Activated CD8-positive, alpha-beta T cell treated with anti-CD3 and anti-CD28 coated beads for 36 hours (primary cell): ENCODE data around the gene PARD6G. TPM values are rescaled to one million over a fixed set of nuclear protein-coding genes. Genes with fewer than 3 reads are reported as not detected.

Experiments used
- ATAC-seq: fragments of 200-7000 bp; cut with Tn5 transposase; one replicate; pipeline ENCODE4 v1.10.0; 2021; ENCODE audit warnings: mild to moderate bottlenecking, moderate library complexity
- CTCF ChIA-PET: fragments of 350-600 bp; sonication (Branson Sonifier 250); formaldehyde crosslinking; loops from one replicate; lab custom pipeline; 2021; ENCODE audit warnings: antibody characterized with exemption; lab: Charles Lee
- POLR2A ChIA-PET: fragments of 350-600 bp; sonication (Branson Sonifier 250); formaldehyde crosslinking; loops from one replicate; lab custom pipeline; 2021; ENCODE audit warnings: antibody characterized with exemption; lab: Charles Lee
- DNase-seq: peaks from one replicate; pipeline ENCODE4 v3.0.0-alpha.2; 2020
- H3K27ac Mint-ChIP-seq: one replicate; pipeline ENCODE4 v1.8.0; 2021; ENCODE audit warnings: mild to moderate bottlenecking, mixed read lengths
- H3K27me3 Mint-ChIP-seq: one replicate; pipeline ENCODE4 v1.8.0; 2021; ENCODE audit warnings: mixed read lengths
- H3K36me3 Mint-ChIP-seq: one replicate; pipeline ENCODE4 v1.8.0; 2021; ENCODE audit warnings: low read depth, mixed read lengths
- H3K4me1 Mint-ChIP-seq: one replicate; pipeline ENCODE4 v1.8.0; 2021; ENCODE audit warnings: low read depth, mixed read lengths
- H3K4me3 Mint-ChIP-seq: one replicate; pipeline ENCODE4 v1.8.0; 2021; ENCODE audit warnings: mild to moderate bottlenecking, moderate library complexity, mixed read lengths
- H3K9me3 Mint-ChIP-seq: one replicate; pipeline ENCODE4 v1.8.0; 2021; ENCODE audit warnings: mixed read lengths
- intact Hi-C: fragments of 100-400 bp; cut with micrococcal nuclease; formaldehyde crosslinking; loops from one replicate; pipeline ENCODE4 v1.10.0; 2022
- total RNA-seq, 2 experiments: library from RNA; stranded (reverse); gene quantifications; one replicate each; pipeline ENCODE4 v1.2.3, GENCODE V29; 2021
- TF ChIP-seq, protein P1 (sequence below): fragments of 200-600 bp; IDR thresholded peaks from one replicate; pipeline ENCODE4 v1.8.0; 2022; ENCODE audit warnings: antibody characterized with exemption, mild to moderate bottlenecking

PARD6G gene
- total RNA-seq, 2 experiments from 2014 or later: 0.16 to 0.23 TPM

DNA sequence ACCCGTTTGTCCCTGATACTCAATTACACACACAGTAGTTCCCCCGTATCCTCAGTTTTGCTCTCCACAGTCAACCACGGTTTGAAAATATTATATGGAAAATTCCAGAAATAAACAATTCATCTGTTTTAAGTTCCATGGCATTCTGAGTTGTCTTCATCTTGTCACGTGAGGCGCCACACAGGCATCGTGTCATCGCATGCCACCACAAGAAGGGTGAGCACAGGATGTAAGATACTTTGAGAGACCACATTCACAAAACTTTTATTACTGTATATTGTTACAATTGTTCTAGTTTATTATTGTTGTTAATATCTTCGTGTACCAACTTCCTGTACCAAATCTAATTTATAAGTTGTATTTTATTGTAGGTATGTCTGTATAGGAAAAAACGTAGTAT is 120.5 kb downstream of the PARD6G start:
- POLR2A ChIA-PET: no interaction called here

DNA sequence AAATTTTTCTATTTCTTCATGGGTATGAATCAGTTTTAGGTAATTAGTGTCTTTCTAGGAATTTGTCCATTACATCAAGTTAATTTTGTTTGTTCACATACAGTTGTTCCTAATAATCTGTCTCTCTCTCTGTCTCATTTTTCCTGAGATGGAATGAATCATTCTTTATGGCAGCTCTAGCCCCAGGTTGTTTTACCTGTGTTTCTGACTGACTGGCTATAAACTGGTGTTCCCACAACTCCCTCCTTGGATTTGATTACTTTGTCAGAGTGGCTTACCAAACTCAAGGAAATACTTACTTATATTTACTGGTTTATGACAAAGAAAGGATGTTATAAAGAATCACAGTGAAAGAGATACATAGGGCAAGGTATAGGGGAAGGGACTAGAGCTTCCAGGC is 123.2 kb downstream of the PARD6G start:
- Mint-ChIP-seq H3K27ac (no peak overlapping the region), H3K9me3 (peaks cover 3% of the 10 kb centered on the region), H3K36me3 (peaks cover 52% of the 10 kb centered on the region), H3K4me3 (no peak overlapping the region), H3K4me1 (peaks cover 35% of the 10 kb centered on the region), H3K27me3 (no peaks in the 10 kb centered on the region)
- POLR2A ChIA-PET: no interaction called here
- intact Hi-C loops: no loop called here
- no peak for ATAC-seq
- no peak for DNase-seq
- CTCF ChIA-PET: no interaction called here
- TF ChIP-seq, protein P1, sequence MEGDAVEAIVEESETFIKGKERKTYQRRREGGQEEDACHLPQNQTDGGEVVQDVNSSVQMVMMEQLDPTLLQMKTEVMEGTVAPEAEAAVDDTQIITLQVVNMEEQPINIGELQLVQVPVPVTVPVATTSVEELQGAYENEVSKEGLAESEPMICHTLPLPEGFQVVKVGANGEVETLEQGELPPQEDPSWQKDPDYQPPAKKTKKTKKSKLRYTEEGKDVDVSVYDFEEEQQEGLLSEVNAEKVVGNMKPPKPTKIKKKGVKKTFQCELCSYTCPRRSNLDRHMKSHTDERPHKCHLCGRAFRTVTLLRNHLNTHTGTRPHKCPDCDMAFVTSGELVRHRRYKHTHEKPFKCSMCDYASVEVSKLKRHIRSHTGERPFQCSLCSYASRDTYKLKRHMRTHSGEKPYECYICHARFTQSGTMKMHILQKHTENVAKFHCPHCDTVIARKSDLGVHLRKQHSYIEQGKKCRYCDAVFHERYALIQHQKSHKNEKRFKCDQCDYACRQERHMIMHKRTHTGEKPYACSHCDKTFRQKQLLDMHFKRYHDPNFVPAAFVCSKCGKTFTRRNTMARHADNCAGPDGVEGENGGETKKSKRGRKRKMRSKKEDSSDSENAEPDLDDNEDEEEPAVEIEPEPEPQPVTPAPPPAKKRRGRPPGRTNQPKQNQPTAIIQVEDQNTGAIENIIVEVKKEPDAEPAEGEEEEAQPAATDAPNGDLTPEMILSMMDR: no peak

More for the DNA sequence above, 120.5 kb downstream of the PARD6G start:
- Mint-ChIP-seq H3K4me3 (peak overlapping the region; percentile 11), H3K4me1 (peaks cover 58% of the 10 kb centered on the region), H3K27ac (peak overlapping the region; percentile 75), H3K9me3 (peaks cover 3% of the 10 kb centered on the region), H3K36me3 (peaks cover 46% of the 10 kb centered on the region), H3K27me3 (no peaks in the 10 kb centered on the region)
- ATAC-seq: peak; percentile 52
- TF ChIP-seq, protein P1: no peak
- DNase-seq: peak; percentile 67
- CTCF ChIA-PET: interaction anchor here (0.9 to 1.0 kb wide), 2 partner anchors 22 to 29 kb away, joined by 3 to 4 read pairs; no protein-coding TSS in a partner anchor
- intact Hi-C loops: no loop called here

DNA sequence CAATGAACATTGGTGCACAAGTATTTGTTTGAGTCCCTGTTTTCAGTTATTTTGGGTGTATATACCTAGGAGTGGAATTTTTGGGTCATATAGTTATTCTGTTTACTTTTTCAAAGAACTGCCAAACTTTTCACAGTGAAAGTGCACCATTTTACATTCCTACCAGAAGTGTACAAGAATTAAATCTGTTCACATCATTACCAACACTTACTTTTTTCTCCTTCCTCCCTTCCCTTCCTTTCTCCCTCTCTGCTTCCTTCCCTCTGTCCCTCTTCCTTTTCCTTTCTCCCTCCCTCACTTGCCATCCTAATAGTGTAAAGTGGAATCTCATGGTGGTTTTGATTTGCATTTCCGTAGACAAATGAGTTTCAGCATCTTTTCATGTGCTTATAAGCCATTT is 126.4 kb downstream of the PARD6G start:
- TF ChIP-seq, protein P1: no peak
- DNase-seq (no peak), ATAC-seq (no peak)
- peaks cover 22% of the 10 kb centered on the region for H3K4me1 Mint-ChIP-seq
- POLR2A ChIA-PET: no interaction called here
- no peak overlapping the region for H3K4me3 Mint-ChIP-seq
- no peaks in the 10 kb centered on the region for H3K9me3 Mint-ChIP-seq
- H3K27ac Mint-ChIP-seq: no peak overlapping the region
- H3K36me3 Mint-ChIP-seq: peaks cover 50% of the 10 kb centered on the region
- CTCF ChIA-PET: no interaction called here
- intact Hi-C loops: no loop called here
- no peaks in the 10 kb centered on the region for H3K27me3 Mint-ChIP-seq

DNA sequence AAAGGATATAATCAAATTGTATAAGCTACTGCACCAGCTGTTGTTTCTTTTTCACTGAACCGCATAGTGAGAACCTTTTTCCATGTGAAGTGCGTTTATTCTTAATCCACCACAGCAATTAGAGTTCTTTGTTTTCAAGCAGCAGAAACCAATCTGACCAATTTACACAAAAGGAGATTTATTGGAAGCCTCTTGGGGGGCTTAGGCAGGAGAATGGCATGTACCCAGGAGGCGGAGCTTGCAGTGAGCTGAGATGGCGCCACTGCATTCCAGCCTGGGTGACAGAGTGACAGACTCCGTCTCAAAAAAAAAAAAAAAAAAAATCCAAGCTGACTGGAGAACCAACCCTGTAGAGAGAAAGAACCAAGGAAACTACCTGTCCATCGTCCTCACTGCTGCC is 128.2 kb downstream of the PARD6G start:
- Mint-ChIP-seq H3K36me3 (peaks cover 45% of the 10 kb centered on the region), H3K9me3 (no peaks in the 10 kb centered on the region), H3K4me1 (peaks cover 31% of the 10 kb centered on the region), H3K4me3 (no peak overlapping the region), H3K27ac (no peak overlapping the region), H3K27me3 (no peaks in the 10 kb centered on the region)
- DNase-seq (no peak), ATAC-seq (no peak)
- intact Hi-C loops: no loop called here
- ChIA-PET CTCF (interaction anchor here (0.8 kb wide), 1 partner anchor 40 kb away, joined by 3 read pairs; no protein-coding TSS in a partner anchor), POLR2A (no interaction called here)
- TF ChIP-seq, protein P1: no peak

DNA sequence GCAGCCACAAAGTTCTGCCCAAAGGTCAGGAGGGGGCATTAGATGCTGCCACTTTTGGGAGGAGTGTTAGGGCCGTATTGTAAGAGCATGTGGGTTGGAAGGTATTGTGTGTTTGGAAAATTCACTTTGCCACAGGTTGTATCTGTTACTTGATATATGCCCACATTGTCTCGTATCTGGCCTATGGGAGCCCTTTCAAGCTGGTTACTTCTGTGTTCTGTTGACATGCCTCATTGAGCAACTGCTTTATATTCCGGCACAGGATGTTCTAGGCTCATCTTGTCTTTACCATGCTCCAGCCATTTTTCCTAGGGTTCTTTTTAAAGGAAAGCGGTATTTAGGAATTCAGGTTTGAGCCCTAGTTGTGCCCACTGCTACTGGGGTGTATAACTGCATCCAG is 132.3 kb downstream of the PARD6G start:
- peaks cover 47% of the 10 kb centered on the region for H3K4me1 Mint-ChIP-seq
- no peak for ATAC-seq

More for the DNA sequence above, 132.3 kb downstream of the PARD6G start:
- DNase-seq: no peak
- H3K27ac Mint-ChIP-seq: no peak overlapping the region
- no peaks in the 10 kb centered on the region for H3K27me3 Mint-ChIP-seq
- ChIA-PET POLR2A (interaction anchor here (0.6 kb wide), 1 partner anchor 58 kb away, joined by 3 read pairs; no protein-coding TSS in a partner anchor), CTCF (no interaction called here)
- intact Hi-C loops: no loop called here
- TF ChIP-seq, protein P1: no peak
- peaks cover 46% of the 10 kb centered on the region for H3K36me3 Mint-ChIP-seq
- H3K4me3 Mint-ChIP-seq: no peak overlapping the region
- H3K9me3 Mint-ChIP-seq: no peaks in the 10 kb centered on the region
